NCI-H526 (cell line): ENCODE results near the gene APOM.

Experiments used
- DNase-seq, 2 experiments: peaks; one replicate each; lab custom pipeline; 2025; lab: John Stamatoyannopoulos, UW

Gene APOM

GRCh38 chr6:31655349-31656237, at the start of gene APOM:
Gene APOM (plus strand): TSS chr6:31655894. CDS start chr6:31655967, 73 bp downstream.
- no peak for DNase-seq

DNA sequence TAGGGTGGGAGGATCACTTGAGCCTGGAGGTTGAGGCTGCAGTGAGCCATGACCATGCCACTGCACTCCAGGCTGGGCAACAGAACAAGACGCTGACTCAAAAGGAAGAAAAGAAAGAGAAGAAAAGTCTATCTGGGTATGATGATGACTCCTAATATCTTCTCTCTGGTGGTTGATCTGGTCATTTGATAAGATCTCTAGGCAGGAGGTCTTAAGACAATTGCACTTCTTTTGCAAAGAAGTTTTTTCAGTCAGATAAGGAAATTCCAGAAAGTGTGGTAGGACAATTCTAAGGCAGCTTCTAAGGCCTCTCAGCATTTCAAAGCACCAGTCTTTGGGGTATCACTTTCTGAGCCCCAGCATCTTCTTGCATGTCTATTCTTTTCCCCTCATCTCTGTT, 48.4 kb upstream of the APOM start:
- no peak for DNase-seq

DNA sequence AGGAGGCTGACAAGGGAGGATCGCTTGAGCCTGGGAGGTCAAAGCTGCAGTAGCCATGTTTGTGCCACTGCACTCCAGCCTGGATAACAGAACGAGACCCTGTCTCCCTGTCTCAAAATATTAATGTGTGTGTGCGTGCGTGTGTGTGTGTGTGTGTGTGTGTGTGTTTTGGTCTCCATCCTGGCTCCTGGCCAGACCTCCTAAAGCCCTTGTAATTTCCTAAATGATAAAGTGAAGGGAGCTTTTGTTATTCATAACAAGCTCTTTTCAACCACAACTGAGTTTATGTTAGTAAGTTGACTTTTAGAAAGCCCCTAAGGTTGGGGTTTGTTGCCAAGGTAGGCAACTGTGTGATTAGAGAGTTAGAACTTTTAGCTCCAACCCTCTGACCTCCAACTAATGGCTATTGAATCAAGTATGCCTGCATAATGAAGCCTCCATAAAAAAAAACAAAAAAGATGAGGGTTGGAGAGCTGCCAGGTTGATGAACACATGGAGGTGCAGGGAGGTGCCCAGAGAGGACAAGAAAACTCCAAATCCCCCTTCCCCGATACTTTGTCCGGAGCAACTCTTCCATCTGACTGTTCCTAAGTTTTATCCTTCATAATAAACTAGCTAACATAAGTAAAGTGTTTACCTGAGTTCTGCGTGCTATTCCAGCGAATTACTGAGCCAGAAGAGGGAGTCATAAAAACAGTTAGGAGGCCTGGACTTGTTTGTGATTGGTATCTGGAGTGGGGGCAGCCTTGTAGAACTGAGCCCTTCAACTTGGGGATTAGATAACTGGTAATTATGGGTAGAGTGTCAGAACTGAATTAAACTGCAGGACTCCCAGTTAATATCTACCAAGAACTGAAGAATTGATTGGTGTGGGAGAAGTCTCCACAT, 45.9 kb upstream of the APOM start:
- no peak for DNase-seq

GRCh38 chr6:31610968-31611367, 44.7 kb upstream of the APOM start:
- no peak for DNase-seq

- no peak for DNase-seq
Measured at GRCh38 chr6:31614075-31614619, 41.5 kb upstream of the APOM start.

GRCh38 chr6:31614684-31615578, 40.8 kb upstream of the APOM start, which contains the start of gene AIF1:
Gene AIF1 (plus strand): TSS chr6:31615234. CDS start chr6:31615330, 96 bp downstream.
- no peak for DNase-seq

DNA sequence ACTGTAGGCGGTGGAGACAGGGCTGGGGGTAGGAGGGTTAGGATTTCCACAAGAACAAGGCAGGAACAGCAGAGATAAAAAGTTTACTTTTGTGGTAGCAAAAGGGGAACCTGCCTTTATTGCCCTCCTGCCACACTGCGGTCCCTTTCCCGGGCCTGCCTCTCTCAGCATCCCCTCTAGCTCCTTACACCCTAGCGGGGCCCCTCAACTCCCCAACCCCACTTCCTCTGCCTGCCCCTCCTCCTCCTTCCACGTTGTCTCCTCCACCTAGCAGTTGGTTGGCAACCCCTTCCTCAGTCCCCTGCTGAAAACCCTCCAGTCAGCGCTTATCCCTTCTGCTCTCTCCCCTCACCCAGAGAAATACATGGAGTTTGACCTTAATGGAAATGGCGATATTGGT, 39.9 kb upstream of the APOM start:
- DNase-seq: no peak

DNA sequence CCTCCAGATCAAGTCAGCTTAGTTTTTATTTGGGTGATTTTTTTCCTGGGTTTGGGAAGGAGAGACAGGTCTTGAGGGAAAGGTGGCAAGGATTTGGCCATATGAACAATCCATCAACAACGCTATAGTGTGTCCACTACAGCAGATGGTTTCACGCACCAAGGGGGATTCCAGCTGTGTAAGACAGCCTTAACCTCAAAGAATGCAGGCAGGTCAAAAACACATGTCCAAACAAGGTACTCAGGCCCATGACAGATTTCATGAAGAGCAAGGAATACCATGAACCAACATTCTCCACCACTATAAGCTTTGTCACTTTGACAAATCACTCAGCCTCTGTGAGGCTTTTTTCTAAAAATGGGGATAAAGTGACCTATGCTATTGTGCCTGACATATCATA, 38.7 kb upstream of the APOM start:
- DNase-seq: no peak

DNA sequence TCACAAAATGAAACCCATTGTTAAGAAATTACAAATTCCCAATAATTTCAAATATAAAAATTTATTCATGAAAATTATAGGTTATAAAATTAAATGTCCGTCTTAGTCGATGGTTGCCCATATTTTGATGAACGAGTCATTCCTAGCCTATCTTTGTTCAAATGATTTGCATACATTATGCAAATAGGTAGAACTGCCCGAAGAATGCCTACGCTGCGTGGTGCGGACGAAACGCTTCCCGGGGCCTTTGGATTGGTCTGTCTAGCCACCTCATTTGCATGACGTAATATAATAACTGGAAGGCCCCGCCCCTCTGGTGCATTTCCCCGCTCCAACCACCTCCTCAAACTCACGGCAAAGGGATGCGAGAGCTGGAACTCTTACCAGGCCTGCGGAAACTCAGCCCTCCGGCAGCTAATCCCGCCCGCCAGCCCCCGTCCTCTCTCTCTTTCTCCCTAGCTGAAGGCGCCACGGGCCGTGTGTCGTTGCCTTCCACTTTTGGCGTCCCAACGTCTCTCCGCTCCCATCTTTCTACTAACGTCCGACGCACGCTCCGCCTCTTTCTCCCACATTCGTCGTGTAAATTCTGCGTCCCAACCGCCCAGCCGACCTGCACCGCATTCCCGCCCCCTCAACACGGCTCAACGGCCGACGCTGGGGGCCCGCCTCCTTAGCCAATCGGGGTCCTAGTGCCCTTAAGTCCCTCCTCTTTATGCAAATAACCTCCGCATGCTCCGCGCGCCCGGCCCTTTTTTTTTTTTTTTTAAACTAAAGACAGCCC, 35.7 kb upstream of the APOM start:
- DNase-seq: peak; percentile 98 to 99

DNA sequence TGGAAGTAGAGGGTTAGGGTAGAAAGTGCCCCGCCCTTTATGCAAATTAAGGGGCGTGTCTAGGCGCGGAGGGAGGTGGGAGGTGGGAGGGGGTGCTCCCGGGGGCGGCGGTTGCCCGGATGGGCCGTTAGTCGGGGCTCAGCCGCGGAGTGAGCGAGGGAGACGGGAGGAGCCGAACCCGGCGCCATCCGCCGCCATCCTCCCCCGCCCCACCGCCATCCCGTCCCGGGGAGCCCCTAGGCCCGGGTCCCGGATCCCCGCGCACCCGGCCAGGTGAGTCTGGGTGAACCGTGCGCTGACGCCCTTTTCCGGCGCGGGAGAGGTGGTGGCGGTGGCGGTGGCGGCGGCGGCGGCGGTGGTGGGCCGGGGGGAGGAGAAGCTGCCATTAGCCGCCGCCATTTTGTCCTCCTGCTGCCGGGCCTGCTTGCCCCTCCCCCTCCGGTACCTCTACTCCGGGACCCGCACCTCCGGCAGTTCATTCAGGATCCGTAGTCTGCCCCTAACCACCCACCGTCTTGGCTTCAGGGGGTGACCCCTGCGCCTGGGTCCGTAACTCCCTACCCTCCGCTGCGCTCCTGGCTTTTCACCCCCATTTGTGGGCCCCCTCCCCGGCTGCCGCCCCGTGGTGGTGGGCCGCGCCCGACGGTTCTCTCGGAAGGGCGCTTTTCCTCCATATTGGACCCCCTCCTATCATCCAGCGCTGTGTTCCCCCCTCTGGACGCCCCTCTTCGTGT, 34.9 kb upstream of the APOM start, which contains the start of gene PRRC2A:
TSS of gene PRRC2A (plus strand) at position 130 of the 734 bp plus-strand sequence. CDS start 2,075 bp downstream, outside the sequence.
- DNase-seq: peak in 1 of 2 experiments; percentile 89

DNA sequence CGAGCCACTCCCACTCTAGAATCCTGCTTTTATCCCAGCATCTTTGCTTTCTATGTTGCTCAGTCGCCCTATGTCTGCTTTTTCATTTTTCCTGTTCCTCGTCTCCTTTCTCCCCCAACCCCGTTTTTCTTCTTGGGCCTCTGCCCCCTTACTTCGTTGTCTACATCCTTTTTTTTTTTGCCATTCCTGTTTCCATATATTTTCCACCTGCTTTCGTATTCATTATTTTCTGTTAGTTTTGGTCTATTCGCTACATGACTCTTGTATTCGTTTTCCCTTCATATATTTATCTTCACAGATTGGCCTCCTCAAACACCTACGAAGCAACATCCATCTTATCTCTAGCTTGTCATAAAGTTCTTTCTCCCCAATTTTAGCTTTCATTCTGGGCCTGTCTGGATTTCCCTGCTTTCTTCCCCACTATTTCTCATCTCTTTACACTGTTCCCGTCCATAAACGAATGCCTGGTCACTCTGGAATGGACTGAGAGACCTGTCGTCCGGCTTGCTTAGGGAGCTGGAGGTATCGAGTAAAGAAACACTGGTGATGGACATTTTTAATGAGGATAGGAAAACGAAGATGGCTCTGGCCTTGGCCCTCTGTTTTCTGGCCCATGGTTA, 34.3 kb upstream of the APOM start:
- DNase-seq: no peak

DNA sequence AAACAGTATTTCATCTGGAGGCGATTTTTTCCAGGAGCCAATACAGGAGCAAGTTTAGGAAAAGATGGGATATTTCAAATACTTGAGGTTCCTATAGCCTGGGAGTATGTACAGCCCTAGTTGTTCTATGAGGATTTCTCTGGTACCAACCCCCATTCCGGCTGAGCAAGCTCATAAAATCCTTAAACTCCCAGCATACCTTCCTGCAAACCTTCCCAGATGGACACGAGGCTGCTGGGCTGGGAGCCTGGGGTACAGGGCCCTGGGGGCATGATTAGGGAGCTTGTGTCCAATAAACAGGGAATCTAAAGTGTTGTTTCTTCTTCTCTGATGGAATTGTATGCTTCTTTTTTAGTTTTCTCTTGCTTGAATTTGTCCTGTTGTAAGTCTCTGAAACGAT, 33.7 kb upstream of the APOM start:
- DNase-seq: peak; percentile 22 to 42

- no peak for DNase-seq
Measured at GRCh38 chr6:31622684-31623091, 33.0 kb upstream of the APOM start.

DNA sequence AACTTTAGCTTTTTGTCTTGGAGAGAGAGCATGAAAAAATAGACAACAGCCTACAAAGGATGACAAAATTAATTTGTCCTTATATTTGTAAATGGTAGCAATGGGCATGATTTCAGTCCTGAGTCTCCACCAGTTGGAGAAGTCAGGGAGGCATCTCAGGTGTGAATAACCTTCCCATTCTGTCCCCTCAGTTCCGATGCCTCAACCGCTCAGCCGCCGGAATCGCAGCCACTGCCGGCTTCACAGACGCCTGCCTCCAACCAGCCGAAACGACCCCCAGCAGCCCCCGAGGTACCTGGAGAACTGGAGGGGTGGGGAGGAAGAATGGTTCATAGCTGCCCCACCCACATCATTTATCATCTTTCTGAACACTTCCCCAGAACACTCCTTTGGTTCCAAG, 31.6 kb upstream of the APOM start:
- no peak for DNase-seq

- no peak for DNase-seq
Measured at GRCh38 chr6:31626952-31627351, 28.7 kb upstream of the APOM start.

- DNase-seq: no peak
Measured at GRCh38 chr6:31627690-31628287, 27.9 kb upstream of the APOM start.

DNA sequence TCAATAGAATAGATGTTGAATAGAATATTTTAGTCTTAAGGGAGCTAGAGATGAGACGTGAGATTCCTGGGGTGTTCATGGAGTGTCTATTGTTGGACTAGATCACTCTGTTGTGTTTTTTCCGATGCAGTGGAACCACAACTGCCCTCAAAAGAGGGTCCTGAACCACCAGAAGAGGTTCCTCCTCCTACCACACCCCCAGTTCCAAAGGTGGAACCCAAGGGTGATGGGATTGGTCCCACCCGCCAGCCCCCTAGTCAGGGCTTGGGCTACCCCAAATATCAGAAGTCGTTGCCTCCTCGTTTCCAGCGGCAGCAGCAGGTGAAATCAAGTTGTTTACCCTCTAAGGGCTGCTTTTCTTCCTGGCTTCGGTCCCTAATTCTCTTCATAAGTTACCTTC, 26.7 kb upstream of the APOM start:
- no peak for DNase-seq

DNA sequence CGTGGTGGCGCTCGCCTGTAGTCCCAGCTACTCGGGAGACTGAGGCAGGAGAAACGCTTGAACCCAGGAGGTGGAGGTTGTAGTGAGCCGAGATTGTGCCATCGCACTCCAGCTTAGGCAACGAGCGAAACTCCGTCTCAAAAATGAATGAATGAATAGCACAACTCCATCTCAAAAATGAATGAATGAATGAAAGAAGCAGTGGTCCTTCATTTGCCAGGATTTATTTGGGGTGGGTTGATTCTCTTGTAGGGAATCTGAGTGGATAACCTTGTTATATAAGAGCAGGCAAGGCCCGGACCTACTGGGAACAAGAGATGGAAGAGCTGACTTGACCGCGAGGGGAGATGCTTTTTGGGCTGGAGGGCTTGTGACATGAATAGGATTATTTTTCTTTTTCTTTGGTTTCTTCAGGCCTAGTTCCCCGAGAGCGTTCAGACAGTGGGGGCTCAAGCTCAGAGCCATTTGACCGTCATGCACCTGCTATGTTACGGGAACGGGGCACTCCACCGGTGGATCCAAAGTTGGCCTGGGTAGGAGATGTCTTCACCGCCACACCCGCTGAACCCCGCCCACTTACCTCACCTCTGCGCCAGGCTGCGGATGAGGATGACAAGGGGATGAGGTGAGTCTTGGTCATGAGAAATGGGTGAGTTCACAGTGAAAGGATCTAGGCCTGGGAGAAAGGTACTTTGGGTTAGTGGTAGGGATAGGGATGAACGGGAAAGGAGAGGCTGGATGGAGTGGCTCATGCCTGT, 25.3 kb upstream of the APOM start:
- no peak for DNase-seq
